K562 (cell line): Measurements from ENCODE around the gene EFEMP2. TPM values are rescaled to one million over a fixed set of nuclear protein-coding genes. Genes with fewer than 3 reads are reported as not detected.

ENCODE experiments used
- ASH1L ChIP-seq: fragments of 450-650 bp; IDR thresholded peaks from 2 replicates; pipeline ENCODE4 v1.6.1; 2018; ENCODE audit warnings: borderline replicate concordance, mild to moderate bottlenecking, low read depth; ENCODE audit not compliant: partially characterized antibody
- EGR1 ChIP-seq: fragments of 450-650 bp; conservative IDR thresholded peaks from 2 replicates; pipeline ENCODE4 v1.6.1; 2017; ENCODE audit warnings: mild to moderate bottlenecking
- FOXA1 ChIP-seq: fragments of 450-650 bp; IDR thresholded peaks from 2 replicates; pipeline ENCODE4 v1.6.1; 2016; ENCODE audit warnings: mild to moderate bottlenecking, borderline replicate concordance
- HDAC8 ChIP-seq: fragments of 450-650 bp; IDR thresholded peaks from 2 replicates; pipeline ENCODE4 v1.6.1; 2016; ENCODE audit warnings: mild to moderate bottlenecking, missing genetic modification characterization, moderate library complexity, missing compliant biosample characterization
- HNRNPH1 ChIP-seq: fragments of 200-400 bp; formaldehyde crosslinking; optimal IDR thresholded peaks from 2 replicates; pipeline ENCODE3; 2017; ENCODE audit warnings: low read depth, mild to moderate bottlenecking, low read length, moderate library complexity
- ILF3 ChIP-seq: fragments of 450-650 bp; IDR thresholded peaks from 2 replicates; pipeline ENCODE4 v1.6.1; 2018; ENCODE audit warnings: antibody characterized with exemption, mild to moderate bottlenecking, moderate library complexity, borderline replicate concordance
- NFIX ChIP-seq: fragments of 250-450 bp; sonication (Bioruptor Pico); IDR thresholded peaks from 2 replicates; pipeline ENCODE4 v1.4.0; 2020; ENCODE audit warnings: low read depth, mild to moderate bottlenecking, moderate library complexity
- NFXL1 ChIP-seq: fragments of 450-650 bp; formaldehyde crosslinking; IDR thresholded peaks from 2 replicates; pipeline ENCODE4 v1.4.0; 2021; ENCODE audit warnings: mild to moderate bottlenecking
- NFYB ChIP-seq: IDR thresholded peaks from 2 replicates; pipeline ENCODE4 v1.6.1; 2011; ENCODE audit warnings: mild to moderate bottlenecking, moderate library complexity; ENCODE audit not compliant: insufficient read length; ENCODE audit errors: extremely low read depth
- SIRT6 ChIP-seq: IDR thresholded peaks from one replicate; pipeline ENCODE4 v1.6.1; 2012; ENCODE audit warnings: low read depth, mild to moderate bottlenecking, control low read depth, inconsistent platforms, low read length, moderate library complexity
- SMAD2 ChIP-seq: fragments of 150-350 bp; IDR thresholded peaks from 2 replicates; pipeline ENCODE4 v1.6.1; 2014; ENCODE audit warnings: low read depth, mild to moderate bottlenecking, low read length
- SNRNP70 ChIP-seq: fragments of 200-400 bp; formaldehyde crosslinking; optimal IDR thresholded peaks from 2 replicates; pipeline ENCODE3; 2017; ENCODE audit warnings: low read depth, low read length
- TCFL5 ChIP-seq: fragments of 250-450 bp; sonication (Bioruptor Pico); conservative IDR thresholded peaks from 2 replicates; pipeline ENCODE4 v1.6.1; 2021; ENCODE audit warnings: mild to moderate bottlenecking, moderate library complexity, matching md5 sums
- ZNF57 ChIP-seq: fragments of 450-650 bp; formaldehyde crosslinking; IDR thresholded peaks from 2 replicates; pipeline ENCODE4 v1.4.0; 2020; ENCODE audit warnings: mild to moderate bottlenecking, moderate library complexity
- ZNF644 ChIP-seq: fragments of 200-800 bp; sonication (Bioruptor generic); IDR thresholded peaks from 2 replicates; pipeline ENCODE4 v1.6.1; 2016; ENCODE audit warnings: low read depth, missing genetic modification characterization, missing compliant biosample characterization
- ZZZ3 ChIP-seq: fragments of 450-650 bp; IDR thresholded peaks from 2 replicates; pipeline ENCODE4 v1.6.1; 2016; ENCODE audit warnings: antibody characterized with exemption, mild to moderate bottlenecking, moderate library complexity
- polyA plus RNA-seq, 8 experiments: library from polyadenylated mRNA; depleted of rRNA in 4 of 8; stranded (reverse) in 5 of 8; unstranded in 3 of 8; fragments of >200 nt; fragmentation: Nextera tagmentation in 2 of 8; fragmentation: Illumina TruSeq in 1 of 8; extraction: Ambion mirVana in 2 of 8; extraction: Trizol in 1 of 8; gene quantifications; 2 replicates each; pipeline versions ENCODE4 v1.2.1 to v1.2.3, GENCODE V29; 2011 to 2014; ENCODE audit warnings: inconsistent platforms in 1 of 8, missing spikeins in 1 of 8
- total RNA-seq, 7 experiments: library from RNA; depleted of rRNA in 6 of 7; stranded (reverse); fragments of >200 nt in 6 of 7; fragmentation: Illumina TruSeq in 2 of 7; extraction: Trizol in 2 of 7; gene quantifications; 2 replicates each; pipeline versions ENCODE4 v1.2.1 to v1.2.3, GENCODE V29; 2011 to 2021; ENCODE audit warnings: low replicate concordance in 1 of 7
- TF ChIP-seq, protein P1 (sequence below), 2 experiments: IDR thresholded peaks in 1 of 2; conservative IDR thresholded peaks in 1 of 2; 2 replicates each; pipeline ENCODE4 v1.6.1; 2016; ENCODE audit warnings: low read depth in 2 of 2, mild to moderate bottlenecking in 1 of 2, missing compliant biosample characterization in 1 of 2, missing genetic modification characterization in 1 of 2, moderate library complexity in 1 of 2
- TF ChIP-seq, protein P2 (sequence below), 2 experiments: IDR thresholded peaks; 2 replicates each; pipeline ENCODE4 v1.6.1; 2012; ENCODE audit warnings: improper control_type of control experiment in 2 of 2, low read depth in 2 of 2, low read length in 2 of 2, borderline replicate concordance in 1 of 2
- TF ChIP-seq, protein P3 (sequence below): sonication (generic); formaldehyde crosslinking; IDR thresholded peaks from 2 replicates; pipeline ENCODE4 v1.8.0; 2022; ENCODE audit warnings: mild to moderate bottlenecking, low read depth, missing genetic modification reagents
- TF ChIP-seq, protein P4 (sequence below): sonication (generic); IDR thresholded peaks from 2 replicates; pipeline ENCODE4 v1.6.1; 2016

Gene EFEMP2
- total and polyA plus RNA-seq, 9 of the 15 experiments (the other 6 are each of a cell fraction or from before 2014, with no cell fraction given): 0.07 to 2.9 (median 0.69) TPM; not detected in 1

DNA sequence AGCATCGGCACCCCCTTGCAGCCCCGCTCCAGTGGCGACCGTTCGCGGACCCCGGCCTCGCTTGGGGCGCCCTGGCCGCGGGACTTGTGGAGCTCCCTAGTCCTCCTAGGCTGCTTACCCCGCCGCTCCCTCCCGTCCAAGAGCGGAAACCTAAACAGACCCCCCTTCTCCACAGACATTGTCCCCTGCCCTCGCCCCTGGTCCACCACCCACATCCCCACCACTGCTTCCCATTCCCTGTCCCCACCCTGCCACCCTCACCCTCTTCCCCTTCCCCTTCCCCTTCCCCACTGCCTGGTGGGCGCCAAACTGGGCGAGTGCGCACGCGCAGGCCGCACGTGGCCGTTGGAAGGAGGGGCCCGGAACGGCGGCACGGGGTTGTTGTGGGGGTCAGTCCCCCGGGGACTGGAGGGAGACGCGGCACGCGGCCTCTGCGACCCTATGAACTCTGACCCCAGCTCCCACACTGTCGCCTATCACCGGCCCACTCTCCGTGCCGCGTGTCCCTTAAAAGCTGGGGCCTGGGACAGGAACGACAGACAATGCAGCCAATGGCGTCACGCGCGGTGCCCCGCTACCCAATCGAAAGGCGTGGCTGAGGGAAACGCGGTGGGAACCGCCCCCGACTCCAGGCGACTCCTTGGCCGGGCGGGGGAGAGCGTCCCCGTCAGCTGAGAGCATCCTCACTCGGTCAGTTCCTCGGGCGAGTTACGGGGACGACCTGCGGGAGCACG lies 39.1 kb downstream of the EFEMP2 start, which contains the start of gene SNX32 (continued):
- TF ChIP-seq, protein P1, sequence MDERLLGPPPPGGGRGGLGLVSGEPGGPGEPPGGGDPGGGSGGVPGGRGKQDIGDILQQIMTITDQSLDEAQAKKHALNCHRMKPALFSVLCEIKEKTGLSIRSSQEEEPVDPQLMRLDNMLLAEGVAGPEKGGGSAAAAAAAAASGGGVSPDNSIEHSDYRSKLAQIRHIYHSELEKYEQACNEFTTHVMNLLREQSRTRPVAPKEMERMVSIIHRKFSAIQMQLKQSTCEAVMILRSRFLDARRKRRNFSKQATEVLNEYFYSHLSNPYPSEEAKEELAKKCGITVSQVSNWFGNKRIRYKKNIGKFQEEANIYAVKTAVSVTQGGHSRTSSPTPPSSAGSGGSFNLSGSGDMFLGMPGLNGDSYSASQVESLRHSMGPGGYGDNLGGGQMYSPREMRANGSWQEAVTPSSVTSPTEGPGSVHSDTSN (CRISPR knock-in tag; IDR thresholded peaks at IDR 0.05; ENCODE audit: low read depth): peak; percentile 74
- TF ChIP-seq, protein P1 (tag; conservative IDR thresholded peaks at IDR 0.05; ENCODE audit: low read depth): peak; percentile 92
- no peak for TF ChIP-seq ZNF644
- TF ChIP-seq SNRNP70: no peak
- TF ChIP-seq EGR1: peak; percentile 42
- TF ChIP-seq ZZZ3: no peak
- TF ChIP-seq, protein P2, sequence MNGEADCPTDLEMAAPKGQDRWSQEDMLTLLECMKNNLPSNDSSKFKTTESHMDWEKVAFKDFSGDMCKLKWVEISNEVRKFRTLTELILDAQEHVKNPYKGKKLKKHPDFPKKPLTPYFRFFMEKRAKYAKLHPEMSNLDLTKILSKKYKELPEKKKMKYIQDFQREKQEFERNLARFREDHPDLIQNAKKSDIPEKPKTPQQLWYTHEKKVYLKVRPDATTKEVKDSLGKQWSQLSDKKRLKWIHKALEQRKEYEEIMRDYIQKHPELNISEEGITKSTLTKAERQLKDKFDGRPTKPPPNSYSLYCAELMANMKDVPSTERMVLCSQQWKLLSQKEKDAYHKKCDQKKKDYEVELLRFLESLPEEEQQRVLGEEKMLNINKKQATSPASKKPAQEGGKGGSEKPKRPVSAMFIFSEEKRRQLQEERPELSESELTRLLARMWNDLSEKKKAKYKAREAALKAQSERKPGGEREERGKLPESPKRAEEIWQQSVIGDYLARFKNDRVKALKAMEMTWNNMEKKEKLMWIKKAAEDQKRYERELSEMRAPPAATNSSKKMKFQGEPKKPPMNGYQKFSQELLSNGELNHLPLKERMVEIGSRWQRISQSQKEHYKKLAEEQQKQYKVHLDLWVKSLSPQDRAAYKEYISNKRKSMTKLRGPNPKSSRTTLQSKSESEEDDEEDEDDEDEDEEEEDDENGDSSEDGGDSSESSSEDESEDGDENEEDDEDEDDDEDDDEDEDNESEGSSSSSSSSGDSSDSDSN (IDR thresholded peaks at IDR 0.05; ENCODE audit: borderline replicate concordance in 1 of 2, low read depth in 2 of 2, low read length in 2 of 2): no peak
- TF ChIP-seq TCFL5: no peak
- no peak for TF ChIP-seq ZNF57
- TF ChIP-seq, protein P3, sequence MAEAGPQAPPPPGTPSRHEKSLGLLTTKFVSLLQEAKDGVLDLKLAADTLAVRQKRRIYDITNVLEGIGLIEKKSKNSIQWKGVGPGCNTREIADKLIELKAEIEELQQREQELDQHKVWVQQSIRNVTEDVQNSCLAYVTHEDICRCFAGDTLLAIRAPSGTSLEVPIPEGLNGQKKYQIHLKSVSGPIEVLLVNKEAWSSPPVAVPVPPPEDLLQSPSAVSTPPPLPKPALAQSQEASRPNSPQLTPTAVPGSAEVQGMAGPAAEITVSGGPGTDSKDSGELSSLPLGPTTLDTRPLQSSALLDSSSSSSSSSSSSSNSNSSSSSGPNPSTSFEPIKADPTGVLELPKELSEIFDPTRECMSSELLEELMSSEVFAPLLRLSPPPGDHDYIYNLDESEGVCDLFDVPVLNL: no peak
- no peak for TF ChIP-seq FOXA1
- TF ChIP-seq SIRT6: no peak
- TF ChIP-seq ASH1L: peak; percentile 87
- no peak for TF ChIP-seq HNRNPH1
- TF ChIP-seq, protein P4, sequence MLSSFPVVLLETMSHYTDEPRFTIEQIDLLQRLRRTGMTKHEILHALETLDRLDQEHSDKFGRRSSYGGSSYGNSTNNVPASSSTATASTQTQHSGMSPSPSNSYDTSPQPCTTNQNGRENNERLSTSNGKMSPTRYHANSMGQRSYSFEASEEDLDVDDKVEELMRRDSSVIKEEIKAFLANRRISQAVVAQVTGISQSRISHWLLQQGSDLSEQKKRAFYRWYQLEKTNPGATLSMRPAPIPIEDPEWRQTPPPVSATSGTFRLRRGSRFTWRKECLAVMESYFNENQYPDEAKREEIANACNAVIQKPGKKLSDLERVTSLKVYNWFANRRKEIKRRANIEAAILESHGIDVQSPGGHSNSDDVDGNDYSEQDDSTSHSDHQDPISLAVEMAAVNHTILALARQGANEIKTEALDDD: no peak
- TF ChIP-seq HDAC8: no peak
- TF ChIP-seq NFIX (CRISPR knock-in tag): no peak
- TF ChIP-seq SMAD2: no peak
- no peak for TF ChIP-seq ILF3
- peak; percentile 89 for TF ChIP-seq NFYB
- no peak for TF ChIP-seq NFXL1
